Ovary (tissue), 9 donors: Measurements from ENCODE around the gene LRRC56. TPM values are rescaled to one million over a fixed set of nuclear protein-coding genes. Genes with fewer than 3 reads are reported as not detected.

Source experiments
- DNase-seq, 5 donors: peaks; one replicate each; pipeline ENCODE4 v3.0.0-alpha.2; 2019 to 2020
- H3K27ac ChIP-seq, 2 donors: fragments of 200-600 bp; one replicate each; pipeline versions ENCODE4 v1.5.1 to v1.8.0; 2019 to 2022
- H3K27me3 ChIP-seq: fragments of 200-600 bp; one replicate; pipeline ENCODE4 v1.8.0; 2022
- H3K36me3 ChIP-seq: fragments of 200-600 bp; sonication (generic); one replicate; pipeline ENCODE4 v1.5.1; 2019
- H3K4me1 ChIP-seq: one replicate; pipeline ENCODE4 v1.8.1; 2013; ENCODE audit warnings: mild to moderate bottlenecking, moderate library complexity; ENCODE audit not compliant: insufficient read depth
- H3K4me3 ChIP-seq: fragments of 200-600 bp; sonication (generic); one replicate; pipeline ENCODE4 v1.5.1; 2017
- H3K9me3 ChIP-seq, 2 donors: fragments of 200-600 bp in 1 of 2; sonication (generic) in 1 of 2; one replicate each; pipeline versions ENCODE4 v1.5.1 to v1.8.1; 2013 to 2019; ENCODE audit warnings: mild to moderate bottlenecking in 1 of 2, moderate library complexity in 1 of 2
- EP300 ChIP-seq: sonication (generic); formaldehyde crosslinking; IDR thresholded peaks from one replicate; pipeline ENCODE4 v1.6.1; 2017; ENCODE audit warnings: antibody characterized with exemption
- POLR2A ChIP-seq: fragments of 450-650 bp; IDR thresholded peaks from one replicate; pipeline ENCODE4 v1.6.1; 2017; ENCODE audit warnings: antibody characterized with exemption, mild to moderate bottlenecking, moderate library complexity
- WGBS, 3 donors: extraction: QIAGEN DNeasy Blood & Tissue Kit in 1 of 3; methylation state at CpG; one replicate each; pipeline versions ENCODE4 v1.1.5 to v1.1.7; 2013 to 2017; 5-methylcytosine and 5-hydroxymethylcytosine counted together
- intact Hi-C, 4 donors: fragments of 100-400 bp; cut with DNase I; formaldehyde crosslinking; loops; one replicate each; pipeline versions ENCODE4 v1.11.0 to v1.15.1; 2022 to 2023
- polyA plus RNA-seq, 2 donors: library from polyadenylated mRNA; stranded (reverse); fragments of 200-250 nt in 1 of 2; fragments of 350-450 nt in 1 of 2; fragmentation: Illumina TruSeq in 1 of 2; extraction: RNeasy Lipid Tissue Mini Kit (QIAGEN cat#74804) in 1 of 2; gene quantifications; one replicate each; pipeline ENCODE4 v1.2.3, GENCODE V29; 2013 to 2014
- total RNA-seq, 7 donors: library from RNA; depleted of rRNA in 2 of 7; stranded (reverse); fragments of >200 nt in 2 of 7; fragmentation: NEBNext Ultra II Directional in 3 of 7; extraction: Animal tissue kit (Norgen Biotek cat#: 25700) in 3 of 7; gene quantifications; one replicate each; pipeline versions ENCODE4 v1.1.0 to v1.2.4, GENCODE V29; 2016 to 2023
- TF ChIP-seq, protein P1 (sequence below), 3 donors: fragments of 450-650 bp in 2 of 3; fragments of 200-600 bp in 1 of 3; IDR thresholded peaks; one replicate each; pipeline versions ENCODE4 v1.5.1 to v1.8.0; 2016 to 2022; ENCODE audit warnings: antibody characterized with exemption in 3 of 3, mild to moderate bottlenecking in 1 of 3
- donor health status: DM: no; HTN: no; CAD: no; lungs with moderate emphysema.
- donor health status: DM: no; HTN: no; CAD: no.
- donor health status: Bipolar disorder and iron deficiency.
- donor health status: DM: yes; HTN: yes; CAD: no.
- donor health status: DM: no; HTN: no; CAD: no.
- donor health status: DM: yes; HTN: yes; CAD: no.

Gene LRRC56
- total and polyA plus RNA-seq, 9 donors = 0.60 to 6.2 (median 2.0) TPM; not detected in 1

- Histone ChIP-seq H3K4me3 (no peak overlapping the region), H3K27me3 (peaks cover 3% of the 10 kb centered on the region), H3K4me1 (no peaks in the 10 kb centered on the region), H3K9me3 (no peaks in the 10 kb centered on the region), H3K36me3 (no peaks in the 10 kb centered on the region), H3K27ac (no peak overlapping the region)
- 86 to 89% (median 86%) methylated on average over 28 to 32 of the region's 32 CpGs for whole genome bisulfite sequencing, 3 donors
- TF ChIP-seq, protein P1, sequence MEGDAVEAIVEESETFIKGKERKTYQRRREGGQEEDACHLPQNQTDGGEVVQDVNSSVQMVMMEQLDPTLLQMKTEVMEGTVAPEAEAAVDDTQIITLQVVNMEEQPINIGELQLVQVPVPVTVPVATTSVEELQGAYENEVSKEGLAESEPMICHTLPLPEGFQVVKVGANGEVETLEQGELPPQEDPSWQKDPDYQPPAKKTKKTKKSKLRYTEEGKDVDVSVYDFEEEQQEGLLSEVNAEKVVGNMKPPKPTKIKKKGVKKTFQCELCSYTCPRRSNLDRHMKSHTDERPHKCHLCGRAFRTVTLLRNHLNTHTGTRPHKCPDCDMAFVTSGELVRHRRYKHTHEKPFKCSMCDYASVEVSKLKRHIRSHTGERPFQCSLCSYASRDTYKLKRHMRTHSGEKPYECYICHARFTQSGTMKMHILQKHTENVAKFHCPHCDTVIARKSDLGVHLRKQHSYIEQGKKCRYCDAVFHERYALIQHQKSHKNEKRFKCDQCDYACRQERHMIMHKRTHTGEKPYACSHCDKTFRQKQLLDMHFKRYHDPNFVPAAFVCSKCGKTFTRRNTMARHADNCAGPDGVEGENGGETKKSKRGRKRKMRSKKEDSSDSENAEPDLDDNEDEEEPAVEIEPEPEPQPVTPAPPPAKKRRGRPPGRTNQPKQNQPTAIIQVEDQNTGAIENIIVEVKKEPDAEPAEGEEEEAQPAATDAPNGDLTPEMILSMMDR (IDR thresholded peaks at IDR 0.05) = no peak
- no peak for TF ChIP-seq EP300
- no peak for TF ChIP-seq POLR2A
- no peak for DNase-seq
- intact Hi-C loops = no loop called here
Measured at GRCh38 chr11:548700-549603, 11.6 kb downstream of the LRRC56 start.

DNA sequence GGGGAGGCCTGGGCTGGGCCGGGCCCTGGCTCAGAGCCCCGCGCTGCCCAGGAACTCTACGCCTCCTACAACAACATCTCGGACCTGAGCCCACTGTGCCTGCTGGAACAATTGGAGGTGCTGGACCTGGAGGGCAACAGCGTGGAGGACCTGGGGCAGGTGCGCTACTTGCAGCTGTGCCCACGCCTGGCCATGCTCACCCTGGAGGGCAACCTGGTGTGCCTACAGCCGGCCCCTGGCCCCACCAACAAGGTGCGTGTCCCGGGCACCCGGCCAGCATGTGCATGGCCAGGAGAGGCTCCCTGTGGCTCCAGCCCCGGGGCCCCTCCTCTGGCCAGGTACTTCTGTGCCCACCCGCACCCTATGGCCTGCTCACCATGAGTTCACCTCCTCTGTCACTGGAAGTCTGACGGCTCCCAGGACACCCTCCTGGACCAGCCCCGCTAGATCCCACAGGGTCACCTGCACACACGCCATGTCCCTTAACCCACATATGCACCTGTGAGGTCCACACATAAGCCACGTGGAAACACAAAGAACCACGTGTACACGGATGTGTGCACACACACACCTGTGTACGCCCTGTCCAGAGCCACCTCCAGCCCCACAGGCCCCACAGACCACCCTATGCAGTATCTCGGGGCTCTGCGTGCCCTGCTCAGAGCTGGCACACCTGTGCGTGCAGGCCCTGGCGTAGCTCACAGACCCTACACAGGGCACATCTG lies 12.9 kb downstream of the LRRC56 start:
- no peak for DNase-seq
- Histone ChIP-seq H3K4me1 (peaks cover 1% of the 10 kb centered on the region), H3K36me3 (no peaks in the 10 kb centered on the region), H3K9me3 (no peaks in the 10 kb centered on the region), H3K27ac (no peak overlapping the region), H3K4me3 (no peak overlapping the region), H3K27me3 (peaks cover 3% of the 10 kb centered on the region)
- WGBS, 3 donors = 91 to 93% (median 93%) methylated on average over 25 of the region's 25 CpGs
- TF ChIP-seq POLR2A (no peak), EP300 (no peak)
- TF ChIP-seq, protein P1 (IDR thresholded peaks at IDR 0.05) = no peak
- intact Hi-C loops = loop anchor here in 2 of 4 donors (5.0 kb wide), 2 partner anchors 172 to 177 kb away; no protein-coding TSS in a partner anchor

DNA sequence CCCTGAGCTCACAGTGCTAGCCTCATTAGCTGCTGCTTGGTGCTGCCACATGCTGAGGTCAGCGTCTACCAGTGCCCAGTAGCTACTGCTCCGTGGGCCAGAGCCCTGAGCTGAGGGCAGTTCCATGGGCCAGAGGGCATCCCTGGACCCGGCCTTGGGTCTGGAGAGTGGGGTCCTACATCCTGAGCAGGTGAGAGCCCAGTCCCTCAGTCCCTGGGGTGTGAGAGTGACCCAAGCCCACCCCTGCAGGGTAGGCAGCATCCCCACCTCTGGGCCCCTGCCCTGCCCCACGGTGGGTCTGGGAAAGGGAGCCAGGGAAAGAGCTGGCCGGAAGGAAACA lies 13.4 kb downstream of the LRRC56 start:
- intact Hi-C loops = loop anchor here in 2 of 4 donors (5.0 kb wide), 2 partner anchors 172 to 177 kb away; no protein-coding TSS in a partner anchor
- Histone ChIP-seq H3K4me1 (peaks cover 2% of the 10 kb centered on the region), H3K27me3 (peaks cover 3% of the 10 kb centered on the region), H3K4me3 (no peak overlapping the region), H3K27ac (no peak overlapping the region), H3K36me3 (no peaks in the 10 kb centered on the region), H3K9me3 (no peaks in the 10 kb centered on the region)
- 80 to 94% (median 86%) methylated on average over 3 to 5 of the region's 5 CpGs for WGBS, 3 donors
- DNase-seq = no peak
- no peak for TF ChIP-seq EP300
- TF ChIP-seq, protein P1 (IDR thresholded peaks at IDR 0.05) = no peak
- TF ChIP-seq POLR2A = no peak

DNA sequence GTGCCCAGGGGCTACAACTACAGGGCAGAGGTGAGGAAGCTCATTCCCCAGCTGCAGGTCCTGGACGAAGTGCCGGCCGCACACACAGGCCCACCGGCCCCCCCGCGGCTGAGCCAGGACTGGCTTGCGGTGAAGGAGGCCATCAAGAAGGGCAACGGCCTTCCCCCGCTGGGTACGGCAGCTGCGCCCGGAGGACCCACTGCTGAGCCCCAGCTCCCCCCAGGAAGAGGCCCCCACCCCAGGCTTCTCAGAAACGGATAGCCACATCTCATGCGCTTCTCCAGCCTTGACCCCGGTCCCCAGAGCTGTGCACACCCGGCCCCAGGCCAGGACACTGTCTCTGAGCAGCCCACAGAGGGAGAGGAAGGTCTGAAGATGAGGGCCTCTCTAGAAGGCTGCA lies 13.8 kb downstream of the LRRC56 start:
- intact Hi-C loops = loop anchor here in 2 of 4 donors (5.0 kb wide), 2 partner anchors 171 to 176 kb away; no protein-coding TSS in a partner anchor
- Histone ChIP-seq H3K27me3 (peaks cover 3% of the 10 kb centered on the region), H3K9me3 (no peaks in the 10 kb centered on the region), H3K4me3 (no peak overlapping the region), H3K4me1 (peaks cover 4% of the 10 kb centered on the region), H3K27ac (no peak overlapping the region), H3K36me3 (no peaks in the 10 kb centered on the region)
- TF ChIP-seq POLR2A (no peak), EP300 (no peak)
- TF ChIP-seq, protein P1 (IDR thresholded peaks at IDR 0.05) = no peak
- 77 to 83% (median 81%) methylated on average over 5 to 16 of the region's 16 CpGs for WGBS, 3 donors
- DNase-seq = no peak
